Smooth muscle cell of the coronary artery (primary cell): ENCODE results near the gene WFDC13. TPM values are rescaled to one million over a fixed set of nuclear protein-coding genes. Genes with fewer than 3 reads are reported as not detected.

ENCODE experiments used
- total RNA-seq: library from RNA; depleted of rRNA; stranded (reverse); fragments of >200 nt; gene quantifications from 2 replicates; pipeline ENCODE4 v1.2.3, GENCODE V29; 2014; ENCODE audit warnings: low replicate concordance

Gene WFDC13, protein sequence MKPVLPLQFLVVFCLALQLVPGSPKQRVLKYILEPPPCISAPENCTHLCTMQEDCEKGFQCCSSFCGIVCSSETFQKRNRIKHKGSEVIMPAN
- not detected in 2 replicates for total RNA-seq

GRCh38 chr20:45701873-45702272 lies at the start of gene WFDC13:
TSS of gene WFDC13 (plus strand) at chr20:45702038. CDS start at chr20:45702124, 86 bp downstream.

GRCh38 chr20:45670139-45670538 lies 31.7 kb upstream of the WFDC13 start, which contains the start of gene WFDC11:
TSS of gene WFDC11 (minus strand) at chr20:45670239. CDS start at chr20:45650600, 19,639 bp downstream.

DNA sequence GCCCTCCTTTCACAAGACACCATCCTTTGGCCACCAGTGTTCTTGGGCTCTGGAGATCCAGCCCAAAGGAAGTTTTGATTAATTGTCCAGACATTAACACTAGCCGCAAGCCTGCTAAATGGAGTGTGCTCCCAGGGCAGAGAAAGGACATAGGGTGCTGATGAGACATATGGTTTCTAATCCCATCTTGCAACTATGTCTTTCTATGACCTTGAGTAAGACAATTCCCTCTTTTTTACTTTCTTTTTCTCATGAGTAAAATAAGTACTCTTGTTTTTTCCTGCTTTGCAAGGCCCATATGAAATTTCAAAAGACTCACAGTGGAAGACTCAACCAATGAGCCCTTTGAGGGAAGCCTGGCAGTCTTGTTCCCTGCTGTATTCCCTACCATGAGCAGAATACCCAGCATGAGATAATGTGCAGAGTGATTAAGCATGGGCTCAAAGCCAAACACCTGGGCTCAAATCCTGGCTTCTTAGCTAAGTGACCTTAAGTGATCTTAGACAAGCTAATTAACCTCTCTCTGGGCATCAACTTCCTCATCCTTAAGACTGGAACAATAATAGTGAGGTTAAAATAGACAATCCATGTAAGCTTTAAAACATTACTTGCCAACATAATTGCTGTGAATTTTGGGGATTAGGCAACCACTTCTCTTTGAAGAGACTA lies 3.3 kb downstream of the WFDC13 start, which contains the start of gene WFDC10B:
TSS of gene WFDC10B (minus strand) at position 51 of the 669 bp plus-strand sequence. CDS start 19,027 bp downstream, outside the sequence.

DNA sequence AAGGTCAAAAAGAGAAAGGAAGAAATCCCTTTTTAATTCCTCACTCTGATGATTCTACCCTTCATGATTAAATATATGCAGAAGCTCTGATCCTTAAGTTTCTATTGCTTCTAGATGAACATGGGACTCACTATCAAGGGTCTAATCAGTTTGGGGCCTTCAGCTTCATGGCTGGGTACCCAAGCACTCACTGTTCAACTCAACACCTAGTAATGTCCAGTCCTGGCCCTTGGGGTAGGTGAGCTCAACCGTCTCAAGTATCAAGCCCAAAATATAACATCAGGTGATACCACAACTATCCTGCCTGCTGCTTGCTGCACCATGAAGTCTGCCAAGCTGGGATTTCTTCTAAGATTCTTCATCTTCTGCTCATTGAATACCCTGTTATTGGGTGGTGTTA lies 20.2 kb downstream of the WFDC13 start, which contains the start of gene SPINT4:
TSS of gene SPINT4 (plus strand) at position 301 of the 400 bp plus-strand sequence. CDS start at position 322, 21 bp downstream.

Other genes starting within 250 kb of the WFDC13 start
- gene WFDC2, start 232.3 kb upstream of the WFDC13 start, total RNA-seq = not detected in 2 replicates
- not detected in 2 replicates for gene SPINT3, start 186.4 kb upstream of the WFDC13 start, total RNA-seq
- not detected in 2 replicates for gene WFDC6, start 162.6 kb upstream of the WFDC13 start, total RNA-seq
- gene EPPIN, start 154.6 kb upstream of the WFDC13 start, total RNA-seq = not detected in 2 replicates
- not detected in 2 replicates for gene WFDC8, start 122.8 kb upstream of the WFDC13 start, total RNA-seq
- gene WFDC10A, start 72.3 kb upstream of the WFDC13 start, total RNA-seq = 0.12 TPM in 1 of 2 replicates, not detected in the other
- gene WFDC9, start 70.8 kb upstream of the WFDC13 start, total RNA-seq = not detected in 2 replicates
- gene WFDC11, start 31.8 kb upstream of the WFDC13 start, total RNA-seq = not detected in 2 replicates
- not detected in 2 replicates for gene WFDC10B, start 3.0 kb downstream of the WFDC13 start, total RNA-seq
- not detected in 2 replicates for gene SPINT4, start 20.3 kb downstream of the WFDC13 start, total RNA-seq
- not detected in 2 replicates for gene WFDC3, start 89.8 kb downstream of the WFDC13 start, total RNA-seq
- 13.3 and 16.0 TPM in 2 replicates for gene DNTTIP1, start 89.9 kb downstream of the WFDC13 start, total RNA-seq
- gene UBE2C, start 110.6 kb downstream of the WFDC13 start, total RNA-seq = 1.6 and 7.7 TPM in 2 replicates
- 0.15 and 13.1 TPM in 2 replicates for gene TNNC2, start 125.3 kb downstream of the WFDC13 start, total RNA-seq
- 27.1 and 64.9 TPM in 2 replicates for gene SNX21, start 131.8 kb downstream of the WFDC13 start, total RNA-seq
- 33.2 and 35.2 TPM in 2 replicates for gene ACOT8, start 155.4 kb downstream of the WFDC13 start, total RNA-seq
- gene ZSWIM3, start 155.6 kb downstream of the WFDC13 start, total RNA-seq = 5.9 and 6.7 TPM in 2 replicates
- gene ZSWIM1, start 179.2 kb downstream of the WFDC13 start, total RNA-seq = 2.9 and 3.5 TPM in 2 replicates
- gene SPATA25, start 185.6 kb downstream of the WFDC13 start, total RNA-seq = 0.12 and 0.60 TPM in 2 replicates
- gene NEURL2, start 189.2 kb downstream of the WFDC13 start, total RNA-seq = 2.0 and 3.5 TPM in 2 replicates
- gene CTSA, start 189.3 kb downstream of the WFDC13 start, total RNA-seq = 58.2 and 124 TPM in 2 replicates
- 21.9 and 59.8 TPM in 2 replicates for gene PLTP, start 210.1 kb downstream of the WFDC13 start, total RNA-seq
- gene PCIF1, start 232.6 kb downstream of the WFDC13 start, total RNA-seq = 4.9 and 7.0 TPM in 2 replicates